Measurements from ENCODE around the gene COBL. TPM values are rescaled to one million over a fixed set of nuclear protein-coding genes. Genes with fewer than 3 reads are reported as not detected.

Gene COBL
- total RNA-seq, 1 experiment from 2014 or later: 7.6 TPM

- no peak for DNase-seq (ENCODE audit: low spot score)
These were observed 289.3 kb downstream of the COBL start for GRCh38 chr7:51027106-51027934.

GRCh38 chr7:51026341-51026740 lies 290.3 kb downstream of the COBL start:
- DNase-seq (ENCODE audit: low spot score): no peak

GRCh38 chr7:51025668-51026067 lies 290.9 kb downstream of the COBL start:
- no peak for DNase-seq (ENCODE audit: low spot score)

- no peak for DNase-seq (ENCODE audit: low spot score)
These were observed 291.7 kb downstream of the COBL start for GRCh38 chr7:51024867-51025266.

GRCh38 chr7:51023547-51023946 lies 293.1 kb downstream of the COBL start:
- DNase-seq (ENCODE audit: low spot score): no peak

GRCh38 chr7:51022821-51023220 lies 293.8 kb downstream of the COBL start:
- no peak for DNase-seq (ENCODE audit: low spot score)

- DNase-seq (ENCODE audit: low spot score): no peak
These were observed 294.6 kb downstream of the COBL start for GRCh38 chr7:51021906-51022570.

GRCh38 chr7:51020944-51021343 lies 295.7 kb downstream of the COBL start:
- no peak for DNase-seq (ENCODE audit: low spot score)

- DNase-seq (ENCODE audit: low spot score): no peak
These were observed 296.4 kb downstream of the COBL start for GRCh38 chr7:51019891-51020870.

- DNase-seq (ENCODE audit: low spot score): no peak
These were observed 297.3 kb downstream of the COBL start for GRCh38 chr7:51019191-51019844.

GRCh38 chr7:51017576-51018535 lies 298.8 kb downstream of the COBL start:
- DNase-seq (ENCODE audit: low spot score): no peak

GRCh38 chr7:51016546-51016945 lies 300.1 kb downstream of the COBL start:
- DNase-seq (ENCODE audit: low spot score): no peak

- no peak for DNase-seq (ENCODE audit: low spot score)
These were observed 301.0 kb downstream of the COBL start for GRCh38 chr7:51015581-51015980.

- no peak for DNase-seq (ENCODE audit: low spot score)
These were observed 301.8 kb downstream of the COBL start for GRCh38 chr7:51014811-51015210.

- DNase-seq (ENCODE audit: low spot score): no peak
These were observed 302.6 kb downstream of the COBL start for GRCh38 chr7:51013861-51014511.

GRCh38 chr7:51013218-51013786 lies 303.3 kb downstream of the COBL start:
- DNase-seq (ENCODE audit: low spot score): no peak

GRCh38 chr7:51012569-51013217 lies 303.9 kb downstream of the COBL start:
- no peak for DNase-seq (ENCODE audit: low spot score)

GRCh38 chr7:51011710-51012350 lies 304.8 kb downstream of the COBL start:
- DNase-seq (ENCODE audit: low spot score): no peak
